Measurements from ENCODE around the gene FAM168B. TPM values are rescaled to one million over a fixed set of nuclear protein-coding genes. Genes with fewer than 3 reads are reported as not detected.

Gene FAM168B
- total and polyA plus RNA-seq, 8 donors: 11.0 to 37.2 (median 31.7) TPM

- peak in 1 of 4 donors; percentile 33 for ATAC-seq
- FAIRE-seq: no peak
- no peak for DNase-seq
- peaks cover 0 to 38% (median 0%) of the 10 kb centered on the region in 3 donors for H3K36me3 ChIP-seq
- TF ChIP-seq, protein P1, sequence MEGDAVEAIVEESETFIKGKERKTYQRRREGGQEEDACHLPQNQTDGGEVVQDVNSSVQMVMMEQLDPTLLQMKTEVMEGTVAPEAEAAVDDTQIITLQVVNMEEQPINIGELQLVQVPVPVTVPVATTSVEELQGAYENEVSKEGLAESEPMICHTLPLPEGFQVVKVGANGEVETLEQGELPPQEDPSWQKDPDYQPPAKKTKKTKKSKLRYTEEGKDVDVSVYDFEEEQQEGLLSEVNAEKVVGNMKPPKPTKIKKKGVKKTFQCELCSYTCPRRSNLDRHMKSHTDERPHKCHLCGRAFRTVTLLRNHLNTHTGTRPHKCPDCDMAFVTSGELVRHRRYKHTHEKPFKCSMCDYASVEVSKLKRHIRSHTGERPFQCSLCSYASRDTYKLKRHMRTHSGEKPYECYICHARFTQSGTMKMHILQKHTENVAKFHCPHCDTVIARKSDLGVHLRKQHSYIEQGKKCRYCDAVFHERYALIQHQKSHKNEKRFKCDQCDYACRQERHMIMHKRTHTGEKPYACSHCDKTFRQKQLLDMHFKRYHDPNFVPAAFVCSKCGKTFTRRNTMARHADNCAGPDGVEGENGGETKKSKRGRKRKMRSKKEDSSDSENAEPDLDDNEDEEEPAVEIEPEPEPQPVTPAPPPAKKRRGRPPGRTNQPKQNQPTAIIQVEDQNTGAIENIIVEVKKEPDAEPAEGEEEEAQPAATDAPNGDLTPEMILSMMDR (IDR thresholded peaks at IDR 0.05): no peak
- intact Hi-C loops (cut with DNase I): no loop called here
- H3K9me3 ChIP-seq: no peaks in the 10 kb centered on the region
- no peak overlapping the region for H3K4me3 ChIP-seq
- WGBS, 2 donors: 66 to 69% methylated on average over 14 of the region's 14 CpGs
- no peaks in the 10 kb centered on the region for H3K27me3 ChIP-seq
- H3K27ac ChIP-seq: no peak overlapping the region
- H3K4me1 ChIP-seq: peaks cover 0 to 12% (median 5%) of the 10 kb centered on the region in 3 donors
Measured at GRCh38 chr2:131064589-131065512, 28.4 kb downstream of the FAM168B start.

GRCh38 chr2:131063501-131064283 is 29.6 kb downstream of the FAM168B start:
- 89 to 91% methylated on average over 11 of the region's 11 CpGs for WGBS, 2 donors

DNA sequence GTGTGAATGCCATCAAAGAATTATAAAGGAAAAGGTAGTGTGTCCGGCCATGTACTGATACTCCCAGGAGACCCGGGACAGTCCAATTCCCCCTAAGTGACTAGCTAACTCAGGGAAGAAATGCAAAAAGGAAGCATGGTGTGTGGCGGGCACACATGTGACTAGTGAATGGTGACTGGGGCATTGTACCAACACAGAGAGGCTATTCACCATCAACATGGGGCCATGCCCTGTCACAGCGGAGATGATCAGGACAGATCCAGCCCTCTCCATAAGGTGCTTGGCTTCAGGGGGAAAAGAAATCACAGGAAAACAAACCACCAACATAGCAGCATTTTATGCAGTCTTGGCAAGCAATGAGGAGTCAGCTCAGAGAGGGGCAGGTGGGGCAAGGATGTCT is 34.3 kb downstream of the FAM168B start:
- TF ChIP-seq, protein P1 (IDR thresholded peaks at IDR 0.05): no peak
- Histone ChIP-seq H3K27me3 (no peaks in the 10 kb centered on the region), H3K36me3 (peaks cover 0 to 38% (median 0%) of the 10 kb centered on the region in 3 donors), H3K4me1 (peaks cover 0 to 17% (median 12%) of the 10 kb centered on the region in 3 donors), H3K27ac (no peak overlapping the region), H3K4me3 (no peak overlapping the region), H3K9me3 (no peaks in the 10 kb centered on the region)
- ATAC-seq (no peak), FAIRE-seq (no peak), DNase-seq (no peak)
- 95 to 96% methylated on average over 4 of the region's 4 CpGs for whole genome bisulfite sequencing, 2 donors
- intact Hi-C loops (cut with DNase I): no loop called here

More at GRCh38 chr2:131063501-131064283, 29.6 kb downstream of the FAM168B start:
- H3K4me3 ChIP-seq: no peak overlapping the region
- H3K27ac ChIP-seq: no peak overlapping the region
- peaks cover 0 to 33% (median 0%) of the 10 kb centered on the region in 3 donors for H3K36me3 ChIP-seq
- peaks cover 0 to 12% (median 5%) of the 10 kb centered on the region in 3 donors for H3K4me1 ChIP-seq
- DNase-seq (no peak), FAIRE-seq (no peak), ATAC-seq (no peak)
- TF ChIP-seq, protein P1 (IDR thresholded peaks at IDR 0.05): no peak
- H3K27me3 ChIP-seq: no peaks in the 10 kb centered on the region
- intact Hi-C loops (cut with DNase I): no loop called here
- no peaks in the 10 kb centered on the region for H3K9me3 ChIP-seq

DNA sequence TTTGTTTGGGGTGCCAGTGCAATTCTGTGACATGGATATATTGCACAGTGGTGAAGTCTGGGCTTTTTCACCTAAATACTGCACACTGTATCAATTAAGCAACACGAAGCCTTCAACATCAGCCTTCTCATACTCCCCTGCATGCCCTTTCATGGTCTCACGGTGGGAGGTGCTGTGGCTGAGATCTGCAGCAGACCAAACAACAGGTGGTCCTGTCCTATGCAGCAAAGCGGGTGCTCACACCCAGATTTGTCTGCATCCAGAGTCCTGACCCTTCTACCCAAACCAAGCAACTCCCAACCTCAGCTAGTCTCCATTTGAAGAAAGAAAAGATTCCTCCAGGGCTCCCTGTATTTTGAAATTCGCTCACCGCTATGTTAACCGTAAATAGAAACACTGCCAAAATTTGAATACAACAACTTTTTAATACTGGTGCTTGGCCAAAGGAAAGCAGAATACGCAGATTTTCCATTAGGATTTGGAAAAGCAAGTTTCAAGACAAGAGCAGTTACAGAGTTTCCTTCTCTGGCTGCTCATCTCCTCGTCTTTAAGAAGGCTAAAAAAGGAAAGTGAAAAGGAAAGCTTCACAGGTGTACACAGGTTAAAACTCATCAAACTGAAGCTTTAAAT is 34.9 kb downstream of the FAM168B start:
- H3K4me3 ChIP-seq: no peak overlapping the region
- DNase-seq (no peak), ATAC-seq (no peak), FAIRE-seq (no peak)
- TF ChIP-seq, protein P1 (IDR thresholded peaks at IDR 0.05): no peak
- H3K27ac ChIP-seq: no peak overlapping the region
- intact Hi-C loops (cut with DNase I): no loop called here
- H3K4me1 ChIP-seq: peaks cover 0 to 17% (median 12%) of the 10 kb centered on the region in 3 donors
- 86 to 90% methylated on average over 8 of the region's 8 CpGs for WGBS, 2 donors
- H3K9me3 ChIP-seq: no peaks in the 10 kb centered on the region
- H3K36me3 ChIP-seq: peaks cover 0 to 44% (median 0%) of the 10 kb centered on the region in 3 donors
- H3K27me3 ChIP-seq: no peaks in the 10 kb centered on the region
